GM21723 (cell line): ENCODE results near the gene GRM4.

Source experiments
- ATAC-seq: cut with Tn5 transposase; IDR thresholded peaks from one replicate; pipeline ENCODE4 v1.9.1; 2021; ENCODE audit warnings: mild to moderate bottlenecking, moderate library complexity; ENCODE audit not compliant: unreplicated experiment

The GRM4 gene

DNA sequence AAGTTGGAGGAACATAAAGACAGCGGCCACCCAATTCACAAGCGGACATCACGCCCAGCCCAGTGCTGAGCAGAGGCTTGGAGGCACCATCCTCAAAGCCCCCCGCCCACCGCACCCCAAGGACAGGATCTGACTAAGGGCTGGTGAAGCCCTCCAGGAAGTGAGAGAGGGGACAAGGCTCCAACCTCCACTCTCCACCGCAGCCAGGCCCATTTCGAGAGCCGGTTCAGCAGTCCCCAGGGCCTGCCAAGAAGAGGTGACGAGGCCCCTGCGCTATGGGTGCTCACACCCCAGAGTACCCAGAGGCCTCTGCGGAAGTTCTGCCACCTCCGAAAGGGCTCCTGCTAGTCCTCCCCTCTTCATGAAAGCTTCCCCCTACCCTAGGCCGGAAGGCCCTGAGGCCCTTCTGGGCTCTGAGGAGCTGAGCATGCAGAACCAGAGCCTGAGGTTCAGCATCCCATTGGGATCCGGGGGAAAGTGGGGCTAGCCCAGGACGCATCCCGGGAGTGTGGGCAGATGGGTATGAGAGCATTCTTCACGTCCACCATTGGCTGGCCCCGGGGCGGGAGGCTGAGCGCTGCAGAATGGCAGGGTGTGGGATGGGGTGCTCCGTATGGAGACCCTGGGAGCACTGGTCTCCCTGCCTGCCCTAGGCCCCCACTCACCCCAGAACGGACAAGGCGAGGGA, 2.5 kb downstream of the GRM4 start:
- ATAC-seq: no peak

DNA sequence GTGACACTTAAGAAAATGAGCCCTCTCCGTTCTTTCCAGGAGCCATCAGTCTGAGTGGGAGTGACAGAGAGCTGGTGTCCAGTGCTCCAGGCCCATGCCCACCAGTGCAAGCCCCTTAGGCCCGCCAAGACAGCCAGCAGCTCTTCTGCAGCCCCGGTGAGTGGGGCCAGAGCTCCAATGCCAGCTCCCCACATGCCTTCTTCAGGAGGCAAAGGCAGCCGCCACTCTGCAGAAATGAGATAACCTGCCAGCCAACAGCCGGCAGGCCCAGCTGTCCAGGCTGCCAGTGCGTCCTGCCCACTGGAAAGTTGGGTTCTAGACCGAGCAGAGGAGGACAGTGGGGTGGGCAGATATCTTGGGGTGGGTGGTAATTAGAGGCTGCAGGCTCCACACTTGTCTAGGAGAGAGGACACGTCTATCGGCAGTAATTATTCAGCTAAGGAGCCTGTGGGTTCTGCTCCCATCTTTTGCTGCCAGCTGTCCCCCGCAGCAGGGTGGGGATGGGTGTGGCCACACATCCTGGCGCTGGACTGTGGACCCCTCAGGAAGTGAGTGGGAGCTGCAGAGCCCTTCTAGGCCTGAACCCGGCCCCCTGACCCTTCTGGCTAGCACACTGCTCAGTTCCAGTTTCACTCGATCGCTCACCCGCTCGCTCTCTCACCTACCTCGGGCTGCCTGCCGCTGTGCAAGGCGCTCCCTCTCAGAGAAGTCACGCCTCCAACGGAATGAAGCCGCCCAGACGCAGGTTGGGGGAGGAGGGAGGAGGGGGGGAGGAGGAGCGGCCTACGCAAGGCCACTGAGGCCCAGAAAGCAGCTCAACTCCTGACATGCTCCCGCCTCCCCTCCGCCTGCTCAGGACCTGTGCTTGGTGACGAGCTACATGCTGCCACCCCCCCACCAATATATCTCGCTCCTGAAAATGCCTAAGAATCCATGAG, 3.6 kb downstream of the GRM4 start:
- ATAC-seq: no peak

DNA sequence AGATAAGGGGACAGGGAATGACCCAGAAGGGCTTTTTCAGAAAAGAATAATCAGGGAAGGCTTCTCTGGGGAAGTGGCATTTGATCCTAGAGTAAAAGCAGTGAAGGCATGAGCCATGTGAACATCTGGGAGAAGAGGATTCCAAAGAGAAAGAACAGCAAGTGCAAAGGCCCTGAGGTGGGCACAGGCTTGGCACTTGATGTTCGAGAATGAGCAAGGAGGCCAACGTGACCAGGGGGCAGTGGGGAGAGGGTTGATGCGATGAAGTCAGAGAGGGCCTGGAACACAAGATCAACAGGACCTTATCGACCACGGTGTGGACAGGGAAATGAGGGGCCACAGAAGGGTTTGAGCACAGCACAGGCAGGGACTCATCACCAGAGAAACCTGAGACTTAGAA, 5.8 kb downstream of the GRM4 start:
- ATAC-seq: no peak

DNA sequence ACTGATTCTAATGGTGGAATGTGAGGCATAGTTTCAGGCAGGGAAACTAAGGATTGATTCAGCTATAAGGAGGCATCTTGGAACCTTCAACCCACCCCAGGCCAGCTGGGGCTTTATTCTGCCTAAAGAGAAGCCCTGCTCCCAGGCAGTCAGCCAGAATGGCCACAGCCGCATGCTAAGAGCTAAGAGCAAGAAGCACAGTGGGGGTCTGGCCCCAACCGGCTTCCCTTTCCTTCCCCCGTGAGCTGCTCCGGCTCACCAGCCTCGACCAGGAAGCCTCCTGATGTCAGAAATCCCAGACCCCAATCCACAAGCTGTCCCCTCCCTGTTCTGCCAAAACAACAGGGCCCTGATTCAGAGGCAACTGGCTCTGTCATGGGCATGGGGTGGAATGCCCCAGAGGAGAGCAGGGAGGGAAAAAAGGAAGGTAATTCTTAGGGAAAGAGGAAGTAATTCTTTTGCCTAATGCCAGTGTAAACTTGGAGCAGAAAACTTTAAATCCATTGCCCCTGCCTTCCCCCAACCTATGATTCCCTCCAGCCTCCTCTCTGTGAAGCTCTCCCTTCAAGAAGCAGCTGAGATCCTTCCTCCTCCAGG, 6.9 kb downstream of the GRM4 start:
- no peak for ATAC-seq

DNA sequence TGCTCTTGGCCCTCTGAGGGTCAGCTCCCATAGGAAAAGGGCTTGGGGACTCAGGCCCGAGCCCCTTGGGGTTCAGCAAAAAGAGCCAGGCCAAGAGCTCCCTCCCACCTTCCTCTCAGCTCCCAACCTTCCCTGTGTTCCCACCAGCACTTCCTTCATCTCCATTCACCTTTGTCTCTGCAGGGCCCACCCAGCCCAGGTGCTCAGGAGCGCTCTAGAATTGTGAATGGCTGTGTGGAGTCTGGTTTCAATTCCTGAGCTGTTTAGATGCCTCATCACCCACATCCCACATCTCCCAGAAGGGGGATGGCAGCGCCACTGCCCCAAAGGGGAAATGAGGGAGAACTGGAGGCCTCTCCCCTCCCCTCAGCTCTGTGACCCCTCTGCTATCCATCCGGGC, 7.7 kb downstream of the GRM4 start:
- no peak for ATAC-seq

DNA sequence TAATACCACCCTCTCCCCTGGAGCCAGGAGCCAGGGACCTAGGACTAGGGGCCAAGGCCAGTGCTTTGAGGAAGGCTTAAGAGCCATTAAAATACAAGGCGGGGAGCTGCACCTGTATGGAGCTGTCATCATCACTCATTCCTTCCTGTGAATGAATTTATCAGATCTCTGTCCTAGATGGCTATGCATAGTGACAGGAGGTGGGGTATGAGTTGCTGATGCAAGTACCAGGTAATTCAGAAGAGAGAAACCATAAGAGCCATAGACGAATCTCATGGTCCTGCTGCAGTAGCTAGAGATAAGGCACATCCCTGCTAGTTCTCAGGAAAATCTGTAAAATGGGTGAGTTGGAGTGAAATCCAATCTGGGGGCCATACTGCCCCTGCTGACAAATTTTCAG, 10.3 kb downstream of the GRM4 start:
- ATAC-seq: no peak

DNA sequence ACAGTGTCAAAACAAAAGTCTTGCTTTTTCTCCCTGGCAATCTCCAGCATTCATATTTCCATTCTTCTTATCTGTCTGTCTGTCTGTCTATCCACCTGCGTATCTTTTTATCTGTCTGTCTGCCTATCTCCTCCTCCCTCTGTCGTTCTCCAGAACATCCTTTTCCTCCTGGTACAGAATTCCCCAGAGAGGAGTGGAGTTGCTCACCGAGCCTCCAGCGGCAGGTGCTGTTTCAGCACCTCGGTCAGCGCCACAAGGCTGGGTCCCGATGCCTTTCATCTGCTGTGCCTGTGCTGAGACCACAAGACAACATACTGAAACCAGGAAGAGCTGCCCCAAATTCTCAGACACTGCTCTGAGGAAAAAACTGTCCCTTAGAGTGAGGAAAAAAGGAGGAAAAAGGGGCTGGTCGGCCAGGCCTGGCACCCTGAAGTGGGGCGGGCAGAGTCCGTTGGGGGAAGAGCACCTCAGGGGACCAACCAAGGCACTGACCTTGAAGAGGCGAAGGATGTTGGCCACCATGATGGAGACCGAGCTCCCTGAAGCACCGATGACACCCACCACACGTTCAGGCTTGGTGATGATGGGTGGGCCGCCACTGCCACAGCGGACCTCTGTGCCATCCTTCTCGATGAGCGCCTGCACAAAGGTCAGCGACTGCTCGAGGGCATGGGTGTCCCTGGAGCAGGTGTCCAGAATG, 13.3 kb downstream of the GRM4 start:
- ATAC-seq: no peak

DNA sequence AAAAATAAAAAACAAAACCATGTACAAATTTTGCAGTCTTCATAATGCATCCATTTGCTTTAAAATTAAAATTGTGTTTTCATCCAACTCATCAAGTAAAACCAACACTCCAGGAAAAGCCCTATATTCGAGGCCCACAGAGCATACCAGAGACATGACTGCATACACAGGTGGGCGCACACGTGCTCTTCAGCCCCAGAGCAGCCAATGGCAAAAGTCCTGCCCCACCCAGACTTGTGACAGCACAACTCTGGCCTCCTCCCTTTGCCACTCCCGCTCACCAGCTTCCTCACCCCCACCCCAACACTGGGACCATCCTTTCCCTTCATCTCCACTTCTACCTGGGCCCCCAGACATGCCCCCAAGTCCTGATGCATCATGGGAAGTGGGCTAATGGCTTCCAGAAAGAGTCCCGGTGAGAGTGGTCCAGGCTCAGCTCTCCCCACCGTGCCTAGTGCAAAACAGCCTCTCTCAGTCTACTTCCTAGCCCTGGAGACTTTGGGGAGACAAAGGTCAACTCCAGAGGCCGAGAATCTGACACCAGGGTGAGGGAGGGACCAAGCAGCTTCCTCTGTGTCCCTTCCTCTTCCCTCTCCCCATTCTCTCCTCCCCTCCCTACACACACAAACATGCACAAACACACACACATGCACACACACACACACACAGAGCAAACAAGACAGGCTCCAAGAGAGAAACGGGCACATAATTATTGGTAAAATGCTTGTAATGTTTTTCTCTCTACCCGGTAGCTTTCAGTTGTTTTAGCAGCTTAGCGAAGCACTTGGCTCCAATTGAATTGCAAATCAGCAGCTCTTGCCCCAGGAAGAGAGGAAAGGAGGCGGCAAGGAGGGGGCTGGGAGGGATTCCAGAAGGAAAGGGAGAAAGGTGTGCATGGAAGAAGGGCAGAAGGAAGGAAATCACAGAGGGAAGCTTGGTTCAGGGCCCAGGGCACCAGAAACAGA, 14.3 kb downstream of the GRM4 start:
- ATAC-seq: no peak

DNA sequence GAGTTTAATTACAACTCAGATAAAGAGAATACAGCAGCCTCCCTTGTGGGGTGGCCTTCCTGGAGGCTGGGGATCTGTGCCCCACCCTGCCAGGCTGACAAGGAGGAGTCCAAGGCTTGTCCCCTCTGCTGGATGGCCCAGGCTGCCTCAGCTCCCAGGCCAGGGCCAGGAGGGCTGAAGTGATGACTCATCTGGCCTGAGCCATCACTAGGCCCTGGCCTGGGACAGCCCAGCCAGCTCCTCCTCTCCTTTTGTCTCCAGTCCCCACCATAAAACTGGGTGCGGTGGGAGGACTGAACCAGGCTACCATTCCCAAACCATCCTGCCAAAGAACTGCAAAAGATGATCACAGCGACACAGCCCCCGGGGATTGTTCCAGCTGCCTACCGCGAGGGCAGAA, 15.0 kb downstream of the GRM4 start:
- no peak for ATAC-seq

DNA sequence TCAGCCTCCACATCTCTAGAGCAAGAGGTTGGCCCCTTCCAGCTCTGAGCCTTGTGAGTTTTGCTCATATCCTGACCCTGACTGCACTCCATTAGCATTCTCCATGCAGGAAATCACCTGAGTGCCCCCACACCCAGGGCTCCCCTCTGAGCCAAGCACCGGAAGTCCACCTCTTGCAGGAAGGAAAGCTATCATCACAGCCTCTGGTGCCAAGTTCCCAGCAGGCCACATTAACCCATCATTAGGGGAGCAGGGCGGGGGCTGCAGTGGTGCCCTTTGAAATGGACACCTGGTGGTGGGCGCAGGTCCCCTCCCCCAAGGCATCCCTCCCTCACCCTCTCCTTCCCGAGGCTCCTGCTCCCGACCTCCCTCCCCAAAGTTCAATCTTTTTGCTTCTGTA, 16.1 kb downstream of the GRM4 start:
- ATAC-seq: no peak

DNA sequence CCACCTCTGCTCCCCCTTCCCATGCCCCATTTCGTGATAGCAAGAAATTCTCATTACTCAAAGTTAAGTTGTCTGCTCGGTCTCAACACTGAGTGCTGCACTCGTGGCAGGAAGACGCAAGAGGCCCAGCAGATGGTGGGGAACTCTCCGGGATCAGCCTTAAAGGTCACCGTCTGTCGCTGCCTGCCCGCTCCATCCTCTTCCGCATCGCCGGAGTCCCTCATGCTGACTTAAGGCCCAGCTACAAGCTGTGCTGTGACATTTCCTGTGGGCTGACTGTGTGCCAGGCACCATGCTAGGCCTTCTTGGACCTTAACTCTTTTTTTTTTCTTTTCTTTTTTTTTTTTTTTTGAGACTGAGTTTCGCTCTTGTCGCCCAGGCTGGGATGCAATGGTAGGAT, 17.8 kb downstream of the GRM4 start:
- ATAC-seq: no peak

DNA sequence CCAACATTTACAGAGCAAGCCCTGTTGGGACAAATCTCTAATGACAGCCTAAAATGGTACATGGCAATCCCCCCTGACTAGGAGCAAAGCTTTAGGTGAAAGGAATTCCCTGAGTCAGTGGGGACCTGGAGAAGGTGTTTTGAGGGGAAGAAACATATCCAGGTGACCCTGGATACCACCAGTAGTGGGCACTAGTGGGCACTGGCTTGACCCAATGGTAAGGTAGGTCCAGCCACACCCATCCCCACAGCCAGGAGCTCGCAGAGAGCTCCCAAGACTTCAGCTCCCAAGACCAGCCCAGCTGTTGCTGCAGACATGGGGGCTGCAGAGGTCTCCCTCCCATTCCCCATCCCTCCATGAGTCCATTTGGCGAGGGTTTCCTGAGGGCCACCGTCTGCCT, 19.5 kb downstream of the GRM4 start:
- ATAC-seq: no peak

DNA sequence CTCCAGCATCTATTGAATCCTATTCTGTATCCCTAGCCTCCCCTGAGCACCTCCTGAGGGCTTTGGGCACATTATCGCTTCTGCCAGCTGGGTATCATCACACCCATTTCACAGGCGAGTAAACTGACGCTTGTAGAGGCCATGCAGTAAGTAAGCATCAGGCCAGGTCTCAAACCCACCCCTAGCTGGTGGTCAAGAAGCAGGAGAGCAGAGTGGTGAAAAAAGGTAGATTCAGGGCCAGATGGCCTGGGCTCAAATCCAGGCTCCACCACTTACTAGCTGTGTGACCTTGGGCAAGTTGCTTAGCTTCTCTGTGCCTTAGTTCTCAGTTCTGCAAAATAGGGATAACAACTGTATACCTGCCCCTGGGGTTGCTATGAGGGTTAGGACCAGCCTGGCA, 19.9 kb downstream of the GRM4 start:
- no peak for ATAC-seq

DNA sequence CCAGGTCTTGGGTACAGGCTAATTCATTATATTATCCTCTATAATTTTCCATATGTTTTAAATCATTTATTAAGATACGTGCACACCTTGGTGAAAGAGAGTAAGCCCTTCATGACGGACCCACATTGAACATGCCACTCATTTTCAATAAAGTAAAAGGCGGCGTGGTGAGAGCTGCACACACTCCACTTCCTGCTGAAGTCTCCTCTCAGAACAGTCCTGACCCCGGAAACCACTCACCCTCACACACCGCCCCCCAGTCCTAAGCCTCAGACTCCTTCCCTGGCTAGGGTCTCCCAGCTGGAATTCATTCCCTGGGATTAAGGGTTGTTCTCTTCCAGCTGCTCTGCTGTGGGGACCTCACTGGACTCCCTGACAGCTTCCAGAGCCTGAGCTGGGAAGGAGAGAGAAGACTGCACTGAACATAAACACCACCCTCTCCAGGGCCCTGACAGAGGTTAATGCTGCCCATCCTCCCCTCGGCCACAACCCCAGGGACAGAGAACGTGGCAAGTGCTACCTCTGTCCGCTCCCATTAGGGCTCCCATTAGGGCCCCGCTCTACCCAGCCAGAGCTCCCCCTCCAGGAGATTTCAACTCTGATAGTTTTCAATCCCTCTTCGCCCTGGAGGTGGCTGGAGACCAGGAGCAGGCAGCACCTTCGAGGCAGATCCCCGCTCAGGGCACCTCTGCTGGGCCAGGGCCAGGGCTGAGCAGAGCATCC, 24.8 kb downstream of the GRM4 start:
- ATAC-seq: no peak

DNA sequence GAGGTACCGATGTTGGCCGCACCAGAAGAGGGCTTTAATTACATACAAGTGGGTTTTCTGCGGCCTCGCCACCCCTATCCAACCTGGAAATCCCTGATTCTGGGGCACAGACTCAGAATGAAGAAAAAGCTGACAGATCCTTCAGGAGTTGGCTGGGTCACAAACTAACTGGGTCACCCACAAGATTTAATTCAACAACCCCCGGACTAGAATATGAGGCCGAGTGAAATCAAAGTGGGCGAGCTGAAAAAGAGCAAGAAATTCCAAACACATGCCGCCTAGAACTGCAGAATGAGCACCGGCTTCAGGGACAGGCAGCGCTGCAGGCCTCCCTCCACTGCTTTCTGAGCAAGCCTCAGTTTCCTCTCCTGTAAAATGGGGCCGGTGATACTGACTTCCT, 30.0 kb downstream of the GRM4 start:
- no peak for ATAC-seq

DNA sequence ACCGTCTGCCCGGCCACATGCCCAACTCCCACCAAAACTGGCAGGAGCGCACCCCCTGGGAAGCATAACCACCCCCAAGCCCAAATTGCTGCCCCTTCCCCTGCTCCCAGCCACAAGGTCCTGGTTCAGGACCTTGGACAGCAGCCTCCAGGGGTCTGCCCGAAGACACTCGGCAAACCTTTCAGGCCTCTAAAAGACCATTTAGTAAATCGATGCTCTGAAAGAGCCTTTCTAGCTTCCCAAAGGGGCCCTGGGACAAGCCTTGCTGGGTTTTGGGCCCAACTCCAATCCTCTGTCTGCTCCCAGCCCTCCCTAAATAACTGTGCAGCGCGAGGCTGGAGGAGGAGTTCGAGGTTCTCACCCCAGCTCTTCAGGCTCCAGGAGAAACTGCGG, 30.5 kb downstream of the GRM4 start:
- ATAC-seq: no peak

DNA sequence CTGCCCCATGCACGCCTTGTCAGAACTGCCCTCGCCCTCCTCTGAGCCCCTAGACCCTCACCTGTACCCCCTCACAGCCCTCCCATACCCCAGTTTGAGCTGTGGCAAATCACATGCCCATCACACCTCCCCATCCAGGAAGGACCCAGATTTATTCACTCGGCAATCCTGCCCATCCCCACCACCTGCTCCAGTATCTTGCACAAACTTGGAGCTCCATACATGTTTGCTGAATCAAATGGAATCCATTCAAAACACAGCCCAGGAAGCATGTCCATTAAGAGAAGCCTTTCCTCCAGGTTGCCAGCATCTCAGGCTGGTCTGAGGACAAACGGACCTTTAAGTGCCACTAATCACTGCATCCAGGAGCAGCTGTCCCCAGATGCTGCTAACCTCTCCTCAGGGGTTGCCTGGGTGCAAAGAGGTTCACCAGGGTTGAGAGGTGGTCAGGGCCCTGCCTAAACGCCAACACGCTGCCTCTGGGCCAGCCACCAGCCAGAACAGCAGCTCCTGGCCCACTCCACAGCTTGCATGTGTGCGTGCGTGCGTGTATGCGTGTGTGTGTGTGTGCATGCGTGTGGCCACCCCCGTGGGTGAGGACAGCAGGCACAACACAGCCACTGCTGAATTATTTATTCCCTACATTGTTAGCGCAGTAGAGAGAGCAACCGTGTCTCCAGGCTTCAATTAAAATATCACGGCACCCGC, 31.0 kb downstream of the GRM4 start:
- no peak for ATAC-seq

DNA sequence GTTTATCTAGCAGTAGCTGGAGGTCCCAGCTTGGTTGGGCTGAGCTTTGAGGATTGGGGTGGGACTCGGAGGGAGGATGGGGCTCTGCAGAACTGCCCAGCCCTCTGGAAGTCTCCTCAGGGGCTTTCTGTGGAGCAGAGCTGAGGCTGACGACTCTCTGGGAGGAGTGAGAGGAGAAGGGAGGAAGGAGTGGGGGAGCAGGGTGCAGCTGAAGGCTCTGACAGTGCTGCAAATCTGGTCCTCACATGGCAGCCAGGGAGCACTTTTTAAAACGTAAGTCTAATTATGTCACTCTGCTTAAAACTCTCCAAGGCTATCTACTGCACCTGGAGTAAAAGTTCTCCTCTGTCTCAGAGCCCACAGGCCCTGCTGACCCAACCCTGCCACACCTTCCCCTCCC, 32.4 kb downstream of the GRM4 start:
- no peak for ATAC-seq

DNA sequence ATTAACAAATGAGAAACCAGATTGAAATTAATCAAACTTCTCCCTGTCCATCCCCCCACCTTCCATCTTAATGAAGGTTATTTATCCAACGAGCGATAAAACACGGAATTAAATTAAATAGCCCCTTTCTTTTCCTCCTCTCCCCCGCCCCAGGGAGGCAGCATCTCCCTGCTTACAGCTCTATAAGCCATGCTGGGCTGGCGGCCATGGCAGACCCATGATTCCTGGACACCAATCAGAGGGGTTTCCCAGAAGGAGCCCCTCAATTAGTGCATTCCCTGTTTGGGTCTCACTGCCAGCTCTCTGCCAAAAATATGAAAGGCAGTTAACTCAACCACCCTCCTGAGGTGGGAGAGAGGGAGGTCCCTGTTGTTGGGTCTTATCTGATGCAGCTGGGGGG, 33.8 kb downstream of the GRM4 start:
- ATAC-seq: no peak
